HEK293T (cell line): Measurements from ENCODE around the gene THAP7.

ENCODE experiments used
- ARNT ChIP-seq: fragments of 450-650 bp; IDR thresholded peaks from 2 replicates; pipeline ENCODE4 v1.6.1; 2017; ENCODE audit warnings: mild to moderate bottlenecking
- BHLHE40 ChIP-seq: fragments of 450-650 bp; IDR thresholded peaks from 2 replicates; pipeline ENCODE4 v1.6.1; 2016; ENCODE audit warnings: mild to moderate bottlenecking, moderate library complexity, borderline replicate concordance
- FOXM1 ChIP-seq: fragments of 450-650 bp; IDR thresholded peaks from 2 replicates; pipeline ENCODE4 v1.6.1; 2017; ENCODE audit warnings: mild to moderate bottlenecking, borderline replicate concordance
- SP1 ChIP-seq: fragments of 450-650 bp; IDR thresholded peaks from 2 replicates; pipeline ENCODE4 v1.6.1; 2017
- SUZ12 ChIP-seq: fragments of 450-650 bp; IDR thresholded peaks from 2 replicates; pipeline ENCODE4 v1.6.1; 2016; ENCODE audit warnings: mild to moderate bottlenecking
- TARDBP ChIP-seq: fragments of 450-650 bp; IDR thresholded peaks from 2 replicates; pipeline ENCODE4 v1.6.1; 2016
- TF ChIP-seq, protein P1 (sequence below): fragments of 450-650 bp; IDR thresholded peaks from 2 replicates; pipeline ENCODE4 v1.6.1; 2016

DNA sequence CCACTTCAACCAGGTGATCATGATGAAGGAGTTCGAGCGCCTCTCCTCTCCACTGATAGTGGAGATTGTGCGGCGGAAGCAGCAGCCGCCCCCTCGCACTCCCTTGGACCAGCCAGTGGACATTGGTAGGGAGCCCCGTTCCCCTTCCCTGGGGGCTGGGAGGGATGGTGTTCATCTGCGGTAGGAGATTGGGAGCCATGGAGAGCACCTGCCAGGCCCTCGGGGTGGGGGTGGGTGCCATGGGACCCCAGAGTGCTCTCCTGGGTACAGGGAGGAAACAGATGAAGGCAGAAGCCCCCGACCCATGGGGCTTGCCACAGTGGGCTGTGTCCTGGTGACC is 7.0 kb downstream of the THAP7 start:
- no peak for TF ChIP-seq ARNT
- TF ChIP-seq, protein P1, sequence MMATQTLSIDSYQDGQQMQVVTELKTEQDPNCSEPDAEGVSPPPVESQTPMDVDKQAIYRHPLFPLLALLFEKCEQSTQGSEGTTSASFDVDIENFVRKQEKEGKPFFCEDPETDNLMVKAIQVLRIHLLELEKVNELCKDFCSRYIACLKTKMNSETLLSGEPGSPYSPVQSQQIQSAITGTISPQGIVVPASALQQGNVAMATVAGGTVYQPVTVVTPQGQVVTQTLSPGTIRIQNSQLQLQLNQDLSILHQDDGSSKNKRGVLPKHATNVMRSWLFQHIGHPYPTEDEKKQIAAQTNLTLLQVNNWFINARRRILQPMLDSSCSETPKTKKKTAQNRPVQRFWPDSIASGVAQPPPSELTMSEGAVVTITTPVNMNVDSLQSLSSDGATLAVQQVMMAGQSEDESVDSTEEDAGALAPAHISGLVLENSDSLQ, result no peak
- TF ChIP-seq TARDBP, result no peak
- no peak for TF ChIP-seq FOXM1
- no peak for TF ChIP-seq SP1
- no peak for TF ChIP-seq BHLHE40
- TF ChIP-seq SUZ12, result no peak
